ENCODE measurements around the gene SLC6A8.
"Not testable (repeated sequence)": the region's sequence is repeated elsewhere in the genome, so short reads cannot be mapped to it uniquely, and the experiment has no call there.

Gene SLC6A8

DNA sequence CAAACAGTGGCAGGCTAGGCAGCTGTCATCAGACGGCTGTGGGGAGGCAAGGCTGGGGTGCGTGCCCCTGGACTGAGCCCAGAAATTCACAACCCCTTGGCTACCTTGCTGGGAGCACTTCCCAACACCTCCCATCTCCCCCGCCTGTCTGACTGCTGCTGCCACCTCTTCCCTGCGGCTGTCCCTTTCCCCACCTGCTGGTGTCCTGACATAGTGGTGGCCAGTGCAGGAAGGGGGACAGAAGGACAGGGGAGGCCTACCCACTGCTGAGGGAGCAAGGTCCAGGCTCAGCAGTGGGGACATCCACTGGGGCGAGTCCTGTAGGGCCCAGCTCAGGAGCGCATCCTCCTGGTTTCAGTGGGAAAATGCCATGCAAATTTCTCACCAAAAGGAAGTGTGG is 40.4 kb downstream of the SLC6A8 start:
- Histone ChIP-seq H3K4me1 (ENCODE audit: insufficient read depth, low read length, poor library complexity, severe bottlenecking) (peaks cover 24% of the 10 kb centered on the region), H2AFZ (ENCODE audit: low read length) (no peak overlapping the region), H3K9me2 (replicated peaks; ENCODE audit: low read depth, low read length) (no peaks in the 10 kb centered on the region), H3K4me3 (ENCODE audit: low read length, poor library complexity, severe bottlenecking) (peak overlapping the region; percentile 61), H4K20me1 (ENCODE audit: insufficient read depth, low read length, poor library complexity, severe bottlenecking) (peaks cover under 1% of the 10 kb centered on the region), H3K4me2 (ENCODE audit: low read depth, low read length, poor library complexity, severe bottlenecking) (peak overlapping the region; percentile 70), H3K9me3 (ENCODE audit: insufficient read depth, low read depth, low read length) (no peaks in the 10 kb centered on the region), H3K27me3 (ENCODE audit: insufficient read depth, low read length, poor library complexity, severe bottlenecking) (no peaks in the 10 kb centered on the region), H3K79me2 (ENCODE audit: insufficient read depth, low read length) (peaks cover 14% of the 10 kb centered on the region), H3K36me3 (ENCODE audit: insufficient read depth, low read length) (no peaks in the 10 kb centered on the region), H3F3A (ENCODE audit: low read depth) (no peaks in the 10 kb centered on the region), H3K9ac (ENCODE audit: low read depth, low read length, poor library complexity, severe bottlenecking) (peak overlapping the region; percentile 70)
- TF ChIP-seq, protein P1, sequence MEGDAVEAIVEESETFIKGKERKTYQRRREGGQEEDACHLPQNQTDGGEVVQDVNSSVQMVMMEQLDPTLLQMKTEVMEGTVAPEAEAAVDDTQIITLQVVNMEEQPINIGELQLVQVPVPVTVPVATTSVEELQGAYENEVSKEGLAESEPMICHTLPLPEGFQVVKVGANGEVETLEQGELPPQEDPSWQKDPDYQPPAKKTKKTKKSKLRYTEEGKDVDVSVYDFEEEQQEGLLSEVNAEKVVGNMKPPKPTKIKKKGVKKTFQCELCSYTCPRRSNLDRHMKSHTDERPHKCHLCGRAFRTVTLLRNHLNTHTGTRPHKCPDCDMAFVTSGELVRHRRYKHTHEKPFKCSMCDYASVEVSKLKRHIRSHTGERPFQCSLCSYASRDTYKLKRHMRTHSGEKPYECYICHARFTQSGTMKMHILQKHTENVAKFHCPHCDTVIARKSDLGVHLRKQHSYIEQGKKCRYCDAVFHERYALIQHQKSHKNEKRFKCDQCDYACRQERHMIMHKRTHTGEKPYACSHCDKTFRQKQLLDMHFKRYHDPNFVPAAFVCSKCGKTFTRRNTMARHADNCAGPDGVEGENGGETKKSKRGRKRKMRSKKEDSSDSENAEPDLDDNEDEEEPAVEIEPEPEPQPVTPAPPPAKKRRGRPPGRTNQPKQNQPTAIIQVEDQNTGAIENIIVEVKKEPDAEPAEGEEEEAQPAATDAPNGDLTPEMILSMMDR (conservative IDR thresholded peaks at IDR 0.05; ENCODE audit: low read length) = no peak
- TF ChIP-seq EZH2phosphoT487 (IDR thresholded peaks at IDR 0.05; ENCODE audit: borderline replicate concordance) = no peak

DNA sequence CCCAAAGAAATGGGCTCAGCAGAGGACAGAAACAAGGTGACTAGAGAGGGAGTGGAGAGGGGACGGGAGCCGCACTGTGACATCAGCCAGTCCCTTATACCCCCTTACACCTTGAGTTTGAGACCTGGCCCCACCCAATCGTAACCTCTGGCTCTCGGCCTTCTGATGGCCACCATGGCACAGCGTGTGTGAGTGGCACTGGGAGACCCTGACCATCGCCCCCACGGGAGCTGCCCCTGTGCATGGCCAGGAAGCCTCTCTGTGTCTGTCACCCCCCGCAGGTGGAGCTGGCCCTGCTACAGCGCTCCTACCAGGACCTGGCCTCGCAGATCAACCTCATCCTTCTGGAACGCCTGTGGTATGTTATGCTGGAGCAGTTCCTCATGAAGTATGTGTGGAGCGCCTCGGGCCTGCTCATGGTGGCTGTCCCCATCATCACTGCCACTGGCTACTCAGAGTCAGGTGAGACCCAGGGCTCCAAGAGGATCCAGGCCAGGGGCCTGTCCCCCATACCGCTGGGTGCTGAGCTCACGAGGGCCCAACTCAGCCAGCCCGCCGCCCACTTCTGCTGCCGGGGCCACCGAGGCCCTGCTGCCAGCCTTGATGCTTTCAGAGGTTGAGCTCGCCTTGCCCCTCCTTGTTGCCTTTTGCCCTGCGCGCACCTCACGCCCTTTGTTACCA is 41.4 kb downstream of the SLC6A8 start:
- no peaks in the 10 kb centered on the region for H3K27me3 ChIP-seq (ENCODE audit: insufficient read depth, low read length, poor library complexity, severe bottlenecking)
- H4K20me1 ChIP-seq (ENCODE audit: insufficient read depth, low read length, poor library complexity, severe bottlenecking) = no peaks in the 10 kb centered on the region

DNA sequence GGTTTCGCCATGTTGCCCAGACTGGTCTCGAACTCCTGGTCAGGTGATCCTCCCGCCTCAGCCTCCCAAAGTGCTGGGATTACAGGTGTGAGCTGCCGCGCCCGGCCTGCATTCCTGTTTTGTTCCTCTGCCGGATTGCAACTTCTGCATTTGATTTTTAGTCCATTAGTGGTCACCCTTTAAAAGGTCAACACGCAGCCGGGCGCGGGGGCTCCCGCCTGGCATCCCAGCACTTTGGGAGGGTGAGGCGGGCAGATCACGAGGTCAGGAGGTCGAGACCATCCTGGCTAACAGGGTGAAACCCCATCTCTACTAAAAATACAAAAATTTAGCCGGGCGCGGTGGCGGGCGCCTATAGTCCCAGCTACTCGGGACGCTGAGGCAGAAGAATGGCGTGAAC is 42.4 kb downstream of the SLC6A8 start:
- not testable (repeated sequence) for H3K4me3 ChIP-seq (ENCODE audit: low read length, poor library complexity, severe bottlenecking); H3F3A ChIP-seq (ENCODE audit: low read depth); H3K4me2 ChIP-seq (ENCODE audit: low read depth, low read length, poor library complexity, severe bottlenecking); H3K36me3 ChIP-seq (ENCODE audit: insufficient read depth, low read length); H3K27me3 ChIP-seq (ENCODE audit: insufficient read depth, low read length, poor library complexity, severe bottlenecking); H3K9me2 ChIP-seq (replicated peaks; ENCODE audit: low read depth, low read length); H3K9me3 ChIP-seq (ENCODE audit: insufficient read depth, low read depth, low read length); H3K79me2 ChIP-seq (ENCODE audit: insufficient read depth, low read length); H4K20me1 ChIP-seq (ENCODE audit: insufficient read depth, low read length, poor library complexity, severe bottlenecking); H3K9ac ChIP-seq (ENCODE audit: low read depth, low read length, poor library complexity, severe bottlenecking); H2AFZ ChIP-seq (ENCODE audit: low read length)
- peaks cover 21% of the 10 kb centered on the region for H3K4me1 ChIP-seq (ENCODE audit: insufficient read depth, low read length, poor library complexity, severe bottlenecking)

More for the DNA sequence above, 41.4 kb downstream of the SLC6A8 start:
- no peak overlapping the region for H3K9ac ChIP-seq (ENCODE audit: low read depth, low read length, poor library complexity, severe bottlenecking)
- no peak for TF ChIP-seq EZH2phosphoT487 (IDR thresholded peaks at IDR 0.05; ENCODE audit: borderline replicate concordance)
- TF ChIP-seq, protein P1 (conservative IDR thresholded peaks at IDR 0.05; ENCODE audit: low read length) = no peak
- peaks cover 24% of the 10 kb centered on the region for H3K4me1 ChIP-seq (ENCODE audit: insufficient read depth, low read length, poor library complexity, severe bottlenecking)
- H3K4me3 ChIP-seq (ENCODE audit: low read length, poor library complexity, severe bottlenecking) = no peak overlapping the region
- H3K9me2 ChIP-seq (replicated peaks; ENCODE audit: low read depth, low read length) = no peaks in the 10 kb centered on the region
- peaks cover 9% of the 10 kb centered on the region; the same call in 1 of the 2 replicates for H3K79me2 ChIP-seq (ENCODE audit: insufficient read depth, low read length)
- H2AFZ ChIP-seq (ENCODE audit: low read length) = no peak overlapping the region
- H3F3A ChIP-seq (ENCODE audit: low read depth) = no peaks in the 10 kb centered on the region
- H3K36me3 ChIP-seq (ENCODE audit: insufficient read depth, low read length) = no peaks in the 10 kb centered on the region
- H3K4me2 ChIP-seq (ENCODE audit: low read depth, low read length, poor library complexity, severe bottlenecking) = no peak overlapping the region
- H3K9me3 ChIP-seq (ENCODE audit: insufficient read depth, low read depth, low read length) = no peaks in the 10 kb centered on the region

All from Loucy (cell line).